WTC11 (cell line): ENCODE measurements around the gene SMIM1.

Source experiments
- CBFB ChIP-seq: sonication (generic); formaldehyde crosslinking; IDR thresholded peaks from 2 replicates; pipeline ENCODE4 v1.8.1; 2022; ENCODE audit warnings: mild to moderate bottlenecking, low read depth, missing genetic modification reagents
- CTCF ChIP-seq: fragments of 200-600 bp; IDR thresholded peaks from 2 replicates; pipeline ENCODE4 v1.8.0; 2022; ENCODE audit warnings: antibody characterized with exemption
- IRF2 ChIP-seq: sonication (generic); formaldehyde crosslinking; IDR thresholded peaks from 2 replicates; pipeline ENCODE4 v1.8.0; 2022; ENCODE audit warnings: low read depth, missing genetic modification reagents, borderline replicate concordance
- ZNF121 ChIP-seq: sonication (generic); formaldehyde crosslinking; IDR thresholded peaks from 2 replicates; pipeline ENCODE4 v1.8.0; 2023; ENCODE audit warnings: missing genetic modification reagents
- ZNF263 ChIP-seq: sonication (generic); formaldehyde crosslinking; IDR thresholded peaks from 2 replicates; pipeline ENCODE4 v1.8.1; 2022; ENCODE audit warnings: low read depth, mild to moderate bottlenecking, moderate library complexity, missing genetic modification reagents
- ZNF532 ChIP-seq: fragments of 250-450 bp; sonication (Bioruptor Pico); IDR thresholded peaks from 2 replicates; pipeline ENCODE4 v1.9.0; 2021; ENCODE audit warnings: mild to moderate bottlenecking, borderline replicate concordance
- TF ChIP-seq, protein P1 (sequence below): sonication (generic); formaldehyde crosslinking; IDR thresholded peaks from 2 replicates; pipeline ENCODE4 v1.8.0; 2022; ENCODE audit warnings: mild to moderate bottlenecking, missing genetic modification reagents
- TF ChIP-seq, protein P2 (sequence below): sonication (generic); formaldehyde crosslinking; IDR thresholded peaks from 2 replicates; pipeline ENCODE4 v1.8.0; 2022; ENCODE audit warnings: missing genetic modification reagents
- TF ChIP-seq, protein P3 (sequence below): sonication (generic); formaldehyde crosslinking; IDR thresholded peaks from 2 replicates; pipeline ENCODE4 v1.8.1; 2022; ENCODE audit warnings: mild to moderate bottlenecking, missing genetic modification reagents, moderate library complexity, borderline replicate concordance

DNA sequence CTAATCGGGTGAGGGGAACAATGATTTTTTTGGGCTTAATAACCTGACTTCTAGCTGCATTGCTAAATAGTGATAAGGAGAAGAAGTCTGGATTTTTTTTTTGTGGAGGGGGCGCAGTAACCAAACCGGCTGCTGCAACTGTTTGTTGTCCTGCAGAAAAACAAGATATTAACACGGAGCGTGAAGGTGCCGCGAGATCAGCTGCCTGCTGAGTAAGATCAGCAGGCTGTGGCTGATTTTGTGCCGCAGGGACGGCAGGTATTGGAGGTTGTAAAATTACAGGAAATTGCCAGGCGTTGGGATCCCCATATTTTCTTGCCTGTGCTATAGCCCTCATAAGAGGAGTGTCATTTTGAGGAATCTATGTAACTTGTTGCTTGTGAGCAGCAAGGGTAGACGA lies 32.5 kb downstream of the SMIM1 start:
- TF ChIP-seq, protein P1, sequence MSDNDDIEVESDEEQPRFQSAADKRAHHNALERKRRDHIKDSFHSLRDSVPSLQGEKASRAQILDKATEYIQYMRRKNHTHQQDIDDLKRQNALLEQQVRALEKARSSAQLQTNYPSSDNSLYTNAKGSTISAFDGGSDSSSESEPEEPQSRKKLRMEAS (CRISPR knock-in tag): no peak
- TF ChIP-seq ZNF121 (CRISPR knock-in tag) (no peak), IRF2 (CRISPR knock-in tag) (no peak), CTCF (no peak), CBFB (CRISPR knock-in tag) (no peak), ZNF263 (CRISPR knock-in tag) (no peak), ZNF532 (CRISPR knock-in tag) (no peak)
- TF ChIP-seq, protein P2, sequence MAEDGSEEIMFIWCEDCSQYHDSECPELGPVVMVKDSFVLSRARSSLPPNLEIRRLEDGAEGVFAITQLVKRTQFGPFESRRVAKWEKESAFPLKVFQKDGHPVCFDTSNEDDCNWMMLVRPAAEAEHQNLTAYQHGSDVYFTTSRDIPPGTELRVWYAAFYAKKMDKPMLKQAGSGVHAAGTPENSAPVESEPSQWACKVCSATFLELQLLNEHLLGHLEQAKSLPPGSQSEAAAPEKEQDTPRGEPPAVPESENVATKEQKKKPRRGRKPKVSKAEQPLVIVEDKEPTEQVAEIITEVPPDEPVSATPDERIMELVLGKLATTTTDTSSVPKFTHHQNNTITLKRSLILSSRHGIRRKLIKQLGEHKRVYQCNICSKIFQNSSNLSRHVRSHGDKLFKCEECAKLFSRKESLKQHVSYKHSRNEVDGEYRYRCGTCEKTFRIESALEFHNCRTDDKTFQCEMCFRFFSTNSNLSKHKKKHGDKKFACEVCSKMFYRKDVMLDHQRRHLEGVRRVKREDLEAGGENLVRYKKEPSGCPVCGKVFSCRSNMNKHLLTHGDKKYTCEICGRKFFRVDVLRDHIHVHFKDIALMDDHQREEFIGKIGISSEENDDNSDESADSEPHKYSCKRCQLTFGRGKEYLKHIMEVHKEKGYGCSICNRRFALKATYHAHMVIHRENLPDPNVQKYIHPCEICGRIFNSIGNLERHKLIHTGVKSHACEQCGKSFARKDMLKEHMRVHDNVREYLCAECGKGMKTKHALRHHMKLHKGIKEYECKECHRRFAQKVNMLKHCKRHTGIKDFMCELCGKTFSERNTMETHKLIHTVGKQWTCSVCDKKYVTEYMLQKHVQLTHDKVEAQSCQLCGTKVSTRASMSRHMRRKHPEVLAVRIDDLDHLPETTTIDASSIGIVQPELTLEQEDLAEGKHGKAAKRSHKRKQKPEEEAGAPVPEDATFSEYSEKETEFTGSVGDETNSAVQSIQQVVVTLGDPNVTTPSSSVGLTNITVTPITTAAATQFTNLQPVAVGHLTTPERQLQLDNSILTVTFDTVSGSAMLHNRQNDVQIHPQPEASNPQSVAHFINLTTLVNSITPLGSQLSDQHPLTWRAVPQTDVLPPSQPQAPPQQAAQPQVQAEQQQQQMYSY (CRISPR knock-in tag): no peak
- TF ChIP-seq, protein P3, sequence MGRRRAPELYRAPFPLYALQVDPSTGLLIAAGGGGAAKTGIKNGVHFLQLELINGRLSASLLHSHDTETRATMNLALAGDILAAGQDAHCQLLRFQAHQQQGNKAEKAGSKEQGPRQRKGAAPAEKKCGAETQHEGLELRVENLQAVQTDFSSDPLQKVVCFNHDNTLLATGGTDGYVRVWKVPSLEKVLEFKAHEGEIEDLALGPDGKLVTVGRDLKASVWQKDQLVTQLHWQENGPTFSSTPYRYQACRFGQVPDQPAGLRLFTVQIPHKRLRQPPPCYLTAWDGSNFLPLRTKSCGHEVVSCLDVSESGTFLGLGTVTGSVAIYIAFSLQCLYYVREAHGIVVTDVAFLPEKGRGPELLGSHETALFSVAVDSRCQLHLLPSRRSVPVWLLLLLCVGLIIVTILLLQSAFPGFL (CRISPR knock-in tag): no peak
